Endodermal cell (in vitro differentiated cells): ENCODE measurements around the gene HMGCLL1. TPM values are rescaled to one million over a fixed set of nuclear protein-coding genes. Genes with fewer than 3 reads are reported as not detected.

Experiments used
- DNase-seq: peaks from one replicate; pipeline ENCODE4 v3.0.0-alpha.2; 2017
- H3K27ac ChIP-seq: 2 replicates; pipeline ENCODE4 v1.5.1; 2013; ENCODE audit warnings: mild to moderate bottlenecking, low read depth, low read length, moderate library complexity
- H3K27me3 ChIP-seq: 2 replicates; pipeline ENCODE4 v1.6.1; 2013; ENCODE audit warnings: mild to moderate bottlenecking, low read length, moderate library complexity; ENCODE audit not compliant: insufficient read depth, control insufficient read depth, poor library complexity, severe bottlenecking
- H3K36me3 ChIP-seq: 2 replicates; pipeline ENCODE4 v1.7.0; 2013; ENCODE audit warnings: mild to moderate bottlenecking, low read length, moderate library complexity; ENCODE audit not compliant: control insufficient read depth, insufficient read depth
- H3K4me1 ChIP-seq: one replicate; pipeline ENCODE4 v1.7.0; 2013; ENCODE audit warnings: low read length; ENCODE audit not compliant: control insufficient read depth, insufficient read depth
- H3K4me3 ChIP-seq: 2 replicates; pipeline ENCODE4 v1.5.1; 2013; ENCODE audit warnings: mild to moderate bottlenecking, low read length, moderate library complexity
- H3K9ac ChIP-seq: 2 replicates; pipeline ENCODE4 v1.6.1; 2013; ENCODE audit warnings: mild to moderate bottlenecking, low read length, moderate library complexity; ENCODE audit not compliant: poor library complexity, severe bottlenecking; ENCODE audit errors: extremely low read depth
- H3K9me3 ChIP-seq: 2 replicates; pipeline ENCODE4 v1.6.1; 2013; ENCODE audit warnings: mild to moderate bottlenecking, low read length, moderate library complexity; ENCODE audit not compliant: control insufficient read depth
- H3K27ac Mint-ChIP-seq: 2 replicates; pipeline ENCODE4 v1.8.0; 2020; ENCODE audit warnings: mixed read lengths
- H3K27me3 Mint-ChIP-seq: 2 replicates; pipeline ENCODE4 v1.8.0; 2021; ENCODE audit warnings: mild to moderate bottlenecking, mixed read lengths; ENCODE audit not compliant: insufficient read depth
- H3K36me3 Mint-ChIP-seq: 2 replicates; pipeline ENCODE4 v1.8.0; 2020; ENCODE audit warnings: low read depth, mixed read lengths
- H3K4me1 Mint-ChIP-seq: 2 replicates; pipeline ENCODE4 v1.8.0; 2020; ENCODE audit warnings: mixed read lengths
- H3K4me3 Mint-ChIP-seq: 2 replicates; pipeline ENCODE4 v1.8.0; 2020; ENCODE audit warnings: mild to moderate bottlenecking, moderate library complexity, mixed read lengths
- H3K9me3 Mint-ChIP-seq: 2 replicates; pipeline ENCODE4 v1.8.0; 2020; ENCODE audit warnings: mild to moderate bottlenecking, mixed read lengths
- WGBS, 2 experiments: methylation state at CpG; one replicate each; pipeline versions ENCODE4 v1.1.5 to v1.1.7; 2013; ENCODE audit warnings: missing lambda C conversion rate in 2 of 2, mixed read lengths in 1 of 2; ENCODE audit not compliant: insufficient coverage in 1 of 2, insufficient read length in 1 of 2; 5-methylcytosine and 5-hydroxymethylcytosine counted together
- total RNA-seq, 2 donors: library from RNA; stranded (reverse); fragmentation: NEBNext Ultra II Directional in 1 of 2; extraction: Animal tissue kit (Norgen Biotek cat#: 25700) in 1 of 2; gene quantifications; 2 replicates in 1 of 2; 3 replicates in 1 of 2; pipeline ENCODE4 v1.2.1, GENCODE V29; 2021
- TF ChIP-seq, protein P1 (sequence below): fragments of 200-600 bp; sonication (generic); conservative IDR thresholded peaks from 2 replicates; pipeline ENCODE4 v1.5.0; 2021; ENCODE audit warnings: antibody characterized with exemption, mild to moderate bottlenecking

The HMGCLL1 gene
- total RNA-seq, 2 donors from 2014 or later, result 0.20 to 0.60 TPM

DNA sequence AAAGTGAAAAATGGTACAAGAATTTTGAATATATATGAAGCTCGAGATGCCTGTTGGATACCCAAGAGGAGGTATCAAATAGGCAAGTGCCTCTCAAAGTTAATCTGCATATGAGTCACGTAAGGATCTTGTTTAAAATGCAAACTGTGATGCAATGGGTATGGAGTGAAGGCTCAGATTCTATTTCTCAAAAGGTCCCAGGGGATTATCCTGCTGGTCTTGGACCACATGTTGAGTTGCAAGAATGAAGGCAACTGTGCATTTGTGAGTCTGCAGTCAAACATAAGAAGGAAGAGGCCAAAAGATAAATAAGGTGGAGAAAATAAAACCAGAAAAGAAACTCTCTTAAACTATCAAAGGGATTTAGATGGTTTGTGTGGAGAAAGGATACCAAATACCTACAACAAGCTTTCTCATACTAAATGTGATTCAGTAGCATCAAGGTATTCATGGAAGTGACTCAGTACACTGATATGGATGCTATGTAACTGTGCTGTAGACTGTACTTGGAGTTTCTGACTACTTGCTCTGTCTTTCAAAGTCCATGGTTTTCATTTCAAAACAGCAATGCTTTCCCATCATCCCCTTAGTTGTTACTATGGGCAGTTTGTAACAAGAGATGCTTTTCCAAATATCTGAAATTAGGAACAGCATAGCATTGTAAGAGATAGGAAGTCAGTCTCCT, 145.4 kb downstream of the HMGCLL1 start:
- TF ChIP-seq, protein P1, sequence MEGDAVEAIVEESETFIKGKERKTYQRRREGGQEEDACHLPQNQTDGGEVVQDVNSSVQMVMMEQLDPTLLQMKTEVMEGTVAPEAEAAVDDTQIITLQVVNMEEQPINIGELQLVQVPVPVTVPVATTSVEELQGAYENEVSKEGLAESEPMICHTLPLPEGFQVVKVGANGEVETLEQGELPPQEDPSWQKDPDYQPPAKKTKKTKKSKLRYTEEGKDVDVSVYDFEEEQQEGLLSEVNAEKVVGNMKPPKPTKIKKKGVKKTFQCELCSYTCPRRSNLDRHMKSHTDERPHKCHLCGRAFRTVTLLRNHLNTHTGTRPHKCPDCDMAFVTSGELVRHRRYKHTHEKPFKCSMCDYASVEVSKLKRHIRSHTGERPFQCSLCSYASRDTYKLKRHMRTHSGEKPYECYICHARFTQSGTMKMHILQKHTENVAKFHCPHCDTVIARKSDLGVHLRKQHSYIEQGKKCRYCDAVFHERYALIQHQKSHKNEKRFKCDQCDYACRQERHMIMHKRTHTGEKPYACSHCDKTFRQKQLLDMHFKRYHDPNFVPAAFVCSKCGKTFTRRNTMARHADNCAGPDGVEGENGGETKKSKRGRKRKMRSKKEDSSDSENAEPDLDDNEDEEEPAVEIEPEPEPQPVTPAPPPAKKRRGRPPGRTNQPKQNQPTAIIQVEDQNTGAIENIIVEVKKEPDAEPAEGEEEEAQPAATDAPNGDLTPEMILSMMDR, result no peak
- Histone ChIP-seq H3K4me1 (no peaks in the 10 kb centered on the region), H3K4me3 (no peak overlapping the region), H3K27ac (no peak overlapping the region), H3K36me3 (no peaks in the 10 kb centered on the region), H3K9me3 (no peaks in the 10 kb centered on the region), H3K27me3 (peaks cover 6% of the 10 kb centered on the region), H3K9ac (no peak overlapping the region)
- Mint-ChIP-seq H3K9me3 (no peaks in the 10 kb centered on the region), H3K27ac (no peak overlapping the region), H3K4me3 (no peak overlapping the region), H3K27me3 (peaks cover 5% of the 10 kb centered on the region), H3K4me1 (peaks cover 4% of the 10 kb centered on the region), H3K36me3 (no peaks in the 10 kb centered on the region)
- WGBS, 2 experiments, result 63 to 66% methylated on average over 2 of the region's 2 CpGs
- no peak for DNase-seq

DNA sequence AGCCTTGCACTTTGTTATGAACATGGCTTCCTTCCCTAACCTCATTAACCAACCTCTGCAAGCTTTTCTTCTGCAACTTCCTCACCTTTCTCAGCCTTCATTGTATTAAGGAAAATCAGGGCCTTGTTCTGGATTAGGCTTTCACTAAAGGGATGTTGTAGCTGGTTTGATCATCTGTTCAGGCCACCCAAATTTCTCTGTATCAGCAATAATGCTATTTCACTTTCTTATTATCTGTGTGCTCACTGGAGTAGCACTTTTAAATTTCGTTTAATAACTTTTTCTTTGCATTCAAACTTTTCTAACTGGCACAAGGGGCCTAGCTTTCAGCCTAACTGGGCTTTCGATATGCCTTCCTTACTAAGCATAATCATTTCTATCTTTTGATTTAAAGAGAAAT, 155.1 kb downstream of the HMGCLL1 start:
- 81 to 100% methylated on average over 1 to 2 of the region's 2 CpGs for WGBS, 2 experiments
- no peak overlapping the region for H3K9ac ChIP-seq
- Mint-ChIP-seq H3K27ac (no peak overlapping the region), H3K4me3 (no peak overlapping the region), H3K36me3 (no peaks in the 10 kb centered on the region), H3K9me3 (no peaks in the 10 kb centered on the region), H3K27me3 (no peaks in the 10 kb centered on the region), H3K4me1 (no peaks in the 10 kb centered on the region)
- H3K36me3 ChIP-seq, result no peaks in the 10 kb centered on the region
- TF ChIP-seq, protein P1, result no peak
- no peaks in the 10 kb centered on the region for H3K27me3 ChIP-seq
- H3K4me1 ChIP-seq, result no peaks in the 10 kb centered on the region
- H3K27ac ChIP-seq, result no peak overlapping the region
- no peaks in the 10 kb centered on the region for H3K9me3 ChIP-seq
- H3K4me3 ChIP-seq, result no peak overlapping the region
- no peak for DNase-seq

DNA sequence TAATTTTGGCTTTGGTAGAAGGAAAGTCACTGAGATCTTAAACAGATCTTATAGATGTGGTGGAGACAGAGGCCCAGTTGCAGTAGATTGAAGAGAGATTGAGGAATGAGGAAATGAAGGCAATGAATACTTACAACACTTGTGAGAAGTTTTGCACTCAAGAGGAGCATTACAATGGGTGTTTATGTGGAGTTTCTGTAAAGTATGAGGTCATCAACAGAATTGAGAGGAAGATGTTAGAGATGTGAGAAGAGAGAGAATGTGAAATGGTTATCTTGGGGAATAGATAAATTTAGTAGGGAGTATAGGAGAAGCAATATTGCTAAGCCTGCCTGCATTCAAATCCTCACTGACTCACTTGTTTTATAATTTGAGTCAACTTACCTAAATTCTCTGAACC, 168.3 kb downstream of the HMGCLL1 start:
- Histone ChIP-seq H3K36me3 (no peaks in the 10 kb centered on the region), H3K4me1 (no peaks in the 10 kb centered on the region), H3K9ac (no peak overlapping the region), H3K27ac (no peak overlapping the region), H3K4me3 (no peak overlapping the region), H3K27me3 (no peaks in the 10 kb centered on the region), H3K9me3 (no peaks in the 10 kb centered on the region)
- no peaks in the 10 kb centered on the region for H3K36me3 Mint-ChIP-seq
- no peak overlapping the region for H3K4me3 Mint-ChIP-seq
- TF ChIP-seq, protein P1, result no peak
- no peaks in the 10 kb centered on the region for H3K4me1 Mint-ChIP-seq
- no peak for DNase-seq
- peaks cover 5% of the 10 kb centered on the region for H3K9me3 Mint-ChIP-seq
- no peak overlapping the region for H3K27ac Mint-ChIP-seq
- no peaks in the 10 kb centered on the region for H3K27me3 Mint-ChIP-seq
